ENCODE data around the gene WFDC2. TPM values are rescaled to one million over a fixed set of nuclear protein-coding genes. Genes with fewer than 3 reads are reported as not detected.
A peak's percentile ranks its signal among the peaks of the same experiment; 100 is the strongest.

WFDC2 gene
- total RNA-seq, 1 donor from 2014 or later, result 172 TPM

GRCh38 chr20:45507011-45507820 lies 37.7 kb downstream of the WFDC2 start:
- Histone ChIP-seq H3K36me3 (no peaks in the 10 kb centered on the region), H3K4me3 (no peak overlapping the region), H3K27me3 (ENCODE audit: low read depth) (peaks cover 5% of the 10 kb centered on the region), H3K9me3 (no peaks in the 10 kb centered on the region), H3K4me1 (no peaks in the 10 kb centered on the region), H3K27ac (no peak overlapping the region)
- ATAC-seq, result no peak
- TF ChIP-seq CTCF (IDR thresholded peaks at IDR 0.05), result no peak
- intact Hi-C loops (cut with DNase I), result no loop called here
- no peak for DNase-seq

GRCh38 chr20:45508068-45508886 lies 38.7 kb downstream of the WFDC2 start:
- H3K9me3 ChIP-seq, result no peaks in the 10 kb centered on the region
- no peaks in the 10 kb centered on the region for H3K4me1 ChIP-seq
- TF ChIP-seq CTCF (IDR thresholded peaks at IDR 0.05), result no peak
- intact Hi-C loops (cut with DNase I), result no loop called here
- H3K4me3 ChIP-seq, result no peak overlapping the region
- H3K27ac ChIP-seq, result no peak overlapping the region
- H3K27me3 ChIP-seq (ENCODE audit: low read depth), result peaks cover 5% of the 10 kb centered on the region
- DNase-seq, result no peak
- no peak for ATAC-seq
- no peaks in the 10 kb centered on the region for H3K36me3 ChIP-seq

DNA sequence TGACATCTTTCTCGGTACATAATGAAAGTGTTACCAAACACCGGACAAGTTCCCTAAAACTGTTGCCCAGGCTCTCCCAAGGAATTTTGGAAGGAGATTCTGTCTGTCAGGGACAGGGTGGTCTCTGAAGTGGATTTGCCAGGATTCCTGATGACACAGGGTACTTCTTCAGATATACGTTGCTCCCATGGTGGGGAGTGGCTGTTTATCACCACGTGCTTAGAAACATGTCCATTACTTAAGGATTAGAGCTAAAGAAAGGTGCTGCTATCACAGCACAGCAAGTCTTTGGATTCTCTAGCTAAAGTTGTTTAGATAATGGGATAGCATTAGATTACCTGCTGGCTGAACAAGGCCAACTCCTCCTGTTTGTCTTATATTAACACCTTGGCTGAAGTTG lies 39.5 kb downstream of the WFDC2 start:
- Histone ChIP-seq H3K36me3 (no peaks in the 10 kb centered on the region), H3K4me1 (no peaks in the 10 kb centered on the region), H3K27me3 (ENCODE audit: low read depth) (peaks cover 4% of the 10 kb centered on the region), H3K27ac (no peak overlapping the region), H3K9me3 (no peaks in the 10 kb centered on the region), H3K4me3 (no peak overlapping the region)
- TF ChIP-seq CTCF (IDR thresholded peaks at IDR 0.05), result no peak
- DNase-seq, result no peak
- ATAC-seq, result no peak
- intact Hi-C loops (cut with DNase I), result no loop called here

- Histone ChIP-seq H3K9me3 (no peaks in the 10 kb centered on the region), H3K27me3 (ENCODE audit: low read depth) (no peaks in the 10 kb centered on the region), H3K4me3 (no peak overlapping the region), H3K36me3 (no peaks in the 10 kb centered on the region), H3K4me1 (no peaks in the 10 kb centered on the region), H3K27ac (no peak overlapping the region)
- intact Hi-C loops (cut with DNase I), result no loop called here
- no peak for ATAC-seq
- DNase-seq, result no peak
- TF ChIP-seq CTCF (IDR thresholded peaks at IDR 0.05), result no peak
Measured at GRCh38 chr20:45510242-45510862, 40.8 kb downstream of the WFDC2 start.

DNA sequence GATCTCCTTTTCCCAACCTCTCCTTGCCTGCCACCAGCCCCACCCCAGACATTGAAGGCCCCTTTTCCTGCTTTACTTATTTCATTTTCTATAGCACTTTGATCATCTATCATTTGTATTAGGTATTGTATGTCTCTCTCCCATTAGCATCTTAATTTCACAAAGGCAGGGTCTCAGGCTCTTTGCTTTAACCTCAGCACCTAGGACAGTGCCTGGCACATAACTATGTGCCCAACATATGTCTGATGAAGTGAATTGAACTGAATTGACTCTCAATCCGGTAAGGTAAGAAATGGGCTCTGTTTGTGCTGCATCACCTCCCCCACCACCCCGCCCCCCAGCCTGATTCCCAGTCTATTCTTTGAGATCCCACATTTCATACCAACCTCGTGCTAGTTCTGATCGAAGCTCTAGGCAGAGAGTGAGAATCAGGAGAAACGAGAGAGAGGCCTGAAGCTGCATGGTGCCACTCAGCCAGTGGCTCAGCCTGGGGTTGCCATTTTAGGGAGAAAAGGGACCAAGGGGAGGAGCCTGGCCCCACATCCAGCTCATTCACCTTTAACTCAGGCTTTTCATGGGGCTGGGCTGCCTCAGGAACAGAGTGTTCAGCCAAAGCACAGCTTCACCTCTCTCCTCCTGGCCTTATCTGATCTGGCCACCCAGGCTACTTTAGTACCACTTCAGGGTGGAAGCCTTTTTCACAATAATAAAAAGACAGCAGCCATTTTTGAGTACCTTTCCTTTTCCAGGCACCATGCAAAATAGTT lies 45.8 kb downstream of the WFDC2 start, which contains the start of gene SPINT3:
SPINT3 (minus strand) TSS at position 476 of the 767 bp plus-strand sequence; CDS start at position 462, 14 bp downstream.
- Histone ChIP-seq H3K27ac (no peak within 1 kb of the TSS), H3K36me3 (no peaks in the 10 kb centered on the region), H3K27me3 (ENCODE audit: low read depth) (no peaks in the 10 kb centered on the region), H3K9me3 (no peaks in the 10 kb centered on the region), H3K4me1 (no peaks in the 10 kb centered on the region), H3K4me3 (no peak within 1 kb of the TSS)
- intact Hi-C loops (cut with DNase I), result no loop called here
- no peak for TF ChIP-seq CTCF (IDR thresholded peaks at IDR 0.05)
- DNase-seq (peak; percentile 42), ATAC-seq (peak; percentile 59 to 65)

Measured in lower lobe of right lung (tissue), 2 donors.